DOHH2 (cell line): ENCODE measurements around the gene DPP7.

Source experiments
- H3F3A ChIP-seq: fragments of 200-600 bp; sonication (generic), shearing (Covaris generic); 2 replicates; pipeline ENCODE4 v1.6.0; 2016; ENCODE audit warnings: antibody characterized with exemption, mild to moderate bottlenecking; ENCODE audit not compliant: control insufficient read depth, insufficient read depth
- H3K27ac ChIP-seq: fragments of 200-600 bp; sonication (generic); 2 replicates; pipeline ENCODE4 v1.5.1; 2014; ENCODE audit warnings: low read depth, mild to moderate bottlenecking, low read length, moderate library complexity
- H3K27me3 ChIP-seq: fragments of 200-600 bp; sonication (generic); 2 replicates; pipeline ENCODE4 v1.6.1; 2014; ENCODE audit warnings: mild to moderate bottlenecking, low read length, mixed read lengths; ENCODE audit not compliant: control insufficient read depth
- H3K36me3 ChIP-seq: fragments of 200-600 bp; sonication (generic); 2 replicates; pipeline ENCODE4 v1.6.1; 2014; ENCODE audit warnings: mild to moderate bottlenecking, low read length, moderate library complexity, mixed read lengths; ENCODE audit not compliant: control insufficient read depth
- H3K4me1 ChIP-seq: fragments of 200-600 bp; sonication (generic); 2 replicates; pipeline ENCODE4 v1.6.1; 2014; ENCODE audit warnings: mild to moderate bottlenecking, low read length, mixed read lengths; ENCODE audit not compliant: control insufficient read depth
- H3K4me2 ChIP-seq: fragments of 200-600 bp; sonication (generic); 2 replicates; pipeline ENCODE4 v1.6.0; 2014; ENCODE audit warnings: mild to moderate bottlenecking, low read length, moderate library complexity
- H3K4me3 ChIP-seq: fragments of 200-600 bp; sonication (generic); 2 replicates; pipeline ENCODE4 v1.5.1; 2014; ENCODE audit warnings: mild to moderate bottlenecking, low read length, mixed read lengths
- H3K79me2 ChIP-seq: fragments of 200-600 bp; sonication (generic); 2 replicates; pipeline ENCODE4 v1.6.1; 2014; ENCODE audit warnings: mild to moderate bottlenecking, low read length, mixed read lengths; ENCODE audit not compliant: control insufficient read depth
- H3K9me2 ChIP-seq: fragments of 200-600 bp; sonication (generic); replicated peaks from 2 replicates; pipeline ENCODE4 v1.6.1; 2014; ENCODE audit warnings: mild to moderate bottlenecking, low read length, mixed read lengths; ENCODE audit not compliant: control insufficient read depth
- H3K9me3 ChIP-seq: fragments of 200-600 bp; sonication (generic); 2 replicates; pipeline ENCODE4 v1.6.1; 2014; ENCODE audit warnings: antibody characterized with exemption, low read length, mixed read lengths; ENCODE audit not compliant: control insufficient read depth, insufficient read depth
- H4K20me1 ChIP-seq: fragments of 200-600 bp; sonication (generic); 2 replicates; pipeline ENCODE4 v1.6.0; 2014; ENCODE audit warnings: low read depth, mild to moderate bottlenecking, antibody characterized with exemption, low read length, moderate library complexity; ENCODE audit not compliant: control insufficient read depth, insufficient read depth
- CTCF ChIP-seq: fragments of 200-600 bp; sonication (generic); IDR thresholded peaks from one replicate; pipeline ENCODE4 v1.5.1; 2014; ENCODE audit warnings: antibody characterized with exemption, mild to moderate bottlenecking, low read depth, low read length; ENCODE audit not compliant: poor library complexity, severe bottlenecking
- EZH2phosphoT487 ChIP-seq: fragments of 200-600 bp; sonication (generic); IDR thresholded peaks from 2 replicates; pipeline ENCODE4 v1.6.1; 2017; ENCODE audit warnings: borderline replicate concordance, mild to moderate bottlenecking, antibody characterized with exemption, low read length, moderate library complexity, mixed read lengths

DPP7 gene

GRCh38 chr9:137077758-137078693, 36.5 kb downstream of the DPP7 start:
- H4K20me1 ChIP-seq, result 0 out of 2 replicates have a peak, but pooled peaks cover 10% of the 10 kb centered on the region
- H3K27me3 ChIP-seq, result no peaks in the 10 kb centered on the region
- peak overlapping the region; percentile 95 for H3K4me2 ChIP-seq
- no peaks in the 10 kb centered on the region for H3K9me3 ChIP-seq
- peaks cover 7% of the 10 kb centered on the region for H3K79me2 ChIP-seq
- peaks cover 6% of the 10 kb centered on the region; the same call in 1 of the 2 replicates for H3F3A ChIP-seq
- TF ChIP-seq CTCF, result no peak
- TF ChIP-seq EZH2phosphoT487, result no peak
- peaks cover 40% of the 10 kb centered on the region for H3K36me3 ChIP-seq
- H3K4me3 ChIP-seq, result peak overlapping the region; percentile 88
- no peaks in the 10 kb centered on the region for H3K9me2 ChIP-seq
- peaks cover 26% of the 10 kb centered on the region for H3K4me1 ChIP-seq
- no peak overlapping the region for H3K27ac ChIP-seq

GRCh38 chr9:137077010-137077747, 37.4 kb downstream of the DPP7 start, which contains the start of gene UAP1L1:
Gene UAP1L1, plus strand, starts transcription at chr9:137077517. Its CDS starts 16 bp downstream, at chr9:137077533.
- 0 out of 2 replicates have a peak, but pooled peaks cover 10% of the 10 kb centered on the region for H4K20me1 ChIP-seq
- TF ChIP-seq CTCF (no peak), EZH2phosphoT487 (no peak)
- peak within 1 kb of the TSS; percentile 88 for H3K4me3 ChIP-seq
- no peak within 1 kb of the TSS for H3K27ac ChIP-seq
- H3K79me2 ChIP-seq, result peaks cover 7% of the 10 kb centered on the region
- H3K9me2 ChIP-seq, result no peaks in the 10 kb centered on the region
- H3K9me3 ChIP-seq, result no peaks in the 10 kb centered on the region
- H3K4me1 ChIP-seq, result peaks cover 26% of the 10 kb centered on the region
- peak within 1 kb of the TSS; percentile 95 for H3K4me2 ChIP-seq
- H3K27me3 ChIP-seq, result no peaks in the 10 kb centered on the region
- H3F3A ChIP-seq, result peaks cover 6% of the 10 kb centered on the region; the same call in 1 of the 2 replicates
- H3K36me3 ChIP-seq, result peaks cover 33% of the 10 kb centered on the region

GRCh38 chr9:137076636-137077009, 37.9 kb downstream of the DPP7 start:
- Histone ChIP-seq H4K20me1 (0 out of 2 replicates have a peak, but pooled peaks cover 10% of the 10 kb centered on the region), H3K4me1 (peaks cover 26% of the 10 kb centered on the region), H3K9me2 (no peaks in the 10 kb centered on the region), H3K36me3 (peaks cover 27% of the 10 kb centered on the region), H3K4me3 (peak overlapping the region; percentile 77), H3K79me2 (peaks cover 7% of the 10 kb centered on the region), H3K27ac (no peak overlapping the region), H3K27me3 (no peaks in the 10 kb centered on the region), H3K9me3 (no peaks in the 10 kb centered on the region), H3K4me2 (peak overlapping the region; percentile 95), H3F3A (peaks cover 6% of the 10 kb centered on the region; the same call in 1 of the 2 replicates)
- no peak for TF ChIP-seq CTCF
